Adipose tissue (tissue), 3 donors: ENCODE results near the gene BCL10. TPM values are rescaled to one million over a fixed set of nuclear protein-coding genes. Genes with fewer than 3 reads are reported as not detected.
A peak's percentile ranks its signal among the peaks of the same experiment; 100 is the strongest.

Experiments
- H3K27ac ChIP-seq: one replicate; pipeline ENCODE4 v1.5.1; 2013; ENCODE audit warnings: low read depth, low read length
- WGBS, 3 donors: extraction: QIAGEN DNeasy Blood & Tissue Kit; methylation state at CpG; one replicate each; pipeline ENCODE4 v1.1.7; 2013; 5-methylcytosine and 5-hydroxymethylcytosine counted together
- polyA plus RNA-seq, 3 donors: library from polyadenylated mRNA; stranded (reverse); fragments of 200-250 nt; gene quantifications; one replicate each; pipeline ENCODE4 v1.2.3, GENCODE V29; 2013
- donor health status: healthy with polysubstance abuse.
- donor health status: Bipolar disorder and iron deficiency.
- donor health status: healthy.

The BCL10 gene
- polyA plus RNA-seq, result 10 to 100 TPM in 1 of 3 donors, 1 to 10 TPM in 2; 4.1 to 10.7 (median 7.9) TPM

DNA sequence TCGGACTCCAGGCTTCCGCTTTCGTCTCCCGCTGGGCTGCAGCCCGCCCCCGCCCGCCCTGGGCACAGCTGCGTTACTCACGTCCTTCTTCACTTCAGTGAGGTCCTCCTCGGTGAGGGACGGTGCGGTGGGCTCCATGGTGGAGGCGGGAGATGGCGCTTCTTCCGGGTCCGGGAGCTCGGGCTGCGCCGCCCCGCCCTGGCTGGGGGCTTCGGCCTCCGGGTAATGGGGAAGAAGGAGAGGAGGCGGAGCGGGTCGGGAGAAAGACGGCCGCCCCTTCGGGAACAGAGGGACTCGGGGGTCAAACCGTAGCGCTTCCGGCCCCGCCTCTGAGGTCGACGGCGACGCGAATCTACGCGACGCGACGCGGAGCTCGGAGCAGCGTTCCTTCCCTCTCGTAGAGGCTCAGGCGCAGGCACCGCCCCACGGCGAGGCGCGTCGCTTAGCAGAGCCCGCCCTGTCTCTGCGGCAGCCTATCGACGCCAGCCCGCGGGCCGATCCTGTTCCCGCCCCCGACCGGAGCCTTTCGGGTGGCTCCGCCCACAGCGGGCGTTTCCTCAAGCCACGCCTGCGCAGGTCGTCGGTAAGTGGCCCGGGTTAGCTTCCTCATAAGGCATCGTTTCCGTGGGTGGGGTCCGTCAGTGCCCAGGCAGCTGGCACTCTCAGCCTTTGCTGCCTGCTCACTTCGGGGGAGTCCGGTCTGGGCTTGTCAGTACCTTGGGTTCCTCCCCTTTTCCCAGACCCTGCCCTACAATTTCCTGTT is at the start of gene BCL10:
BCL10 (minus strand) TSS at position 418 of the 763 bp plus-strand sequence; CDS start at position 138, 280 bp downstream.
- 0% methylated on average over 65 to 78 of the region's 78 CpGs for WGBS, 3 donors
- peak within 1 kb of the TSS; percentile 80 for H3K27ac ChIP-seq

DNA sequence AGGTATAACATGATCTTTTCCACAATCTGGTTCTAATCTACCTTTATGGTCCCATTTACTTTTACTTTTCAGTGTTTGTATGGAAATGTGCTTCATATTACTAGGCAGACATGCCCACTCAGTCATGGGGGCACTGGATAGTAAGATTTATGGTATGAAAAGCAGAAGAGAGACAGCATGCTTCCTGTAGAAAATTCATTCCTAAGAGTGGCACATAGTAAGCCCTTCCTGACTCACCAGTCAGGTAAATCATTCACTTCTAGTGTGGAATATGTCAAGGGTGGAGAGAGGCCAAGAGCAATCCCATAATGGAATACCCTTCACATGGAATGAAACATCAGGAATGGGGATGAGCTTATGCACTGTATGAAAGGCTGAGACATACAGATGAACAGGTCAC is 49.5 kb upstream of the BCL10 start:
- no peak overlapping the region for H3K27ac ChIP-seq

DNA sequence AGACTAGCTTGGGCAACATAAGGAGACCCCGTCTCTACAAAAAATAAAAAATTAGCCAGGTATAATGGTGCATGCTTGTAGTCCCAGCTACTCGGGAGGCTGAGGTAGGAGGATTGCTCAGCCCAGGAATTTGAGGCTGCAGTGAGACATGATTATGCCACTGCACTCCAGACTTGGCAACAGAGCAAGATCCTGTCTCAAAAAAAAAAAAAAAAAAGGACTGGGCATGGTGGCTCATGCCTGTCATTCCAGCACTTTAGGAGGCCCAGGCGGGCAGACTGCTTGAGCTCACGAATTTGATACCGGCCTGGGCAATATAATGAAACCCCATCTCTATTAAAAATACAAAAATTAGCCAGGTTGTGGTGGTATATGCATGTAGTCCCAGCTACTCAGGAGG is 47.3 kb upstream of the BCL10 start:
- 89 to 98% (median 96%) methylated on average over 5 of the region's 5 CpGs for WGBS, 3 donors
- H3K27ac ChIP-seq, result no peak overlapping the region

- H3K27ac ChIP-seq, result no peak overlapping the region
- WGBS, 3 donors, result 76 to 83% (median 82%) methylated on average over 2 of the region's 2 CpGs
Observed at GRCh38 chr1:85322655-85323054, 46.2 kb upstream of the BCL10 start.

DNA sequence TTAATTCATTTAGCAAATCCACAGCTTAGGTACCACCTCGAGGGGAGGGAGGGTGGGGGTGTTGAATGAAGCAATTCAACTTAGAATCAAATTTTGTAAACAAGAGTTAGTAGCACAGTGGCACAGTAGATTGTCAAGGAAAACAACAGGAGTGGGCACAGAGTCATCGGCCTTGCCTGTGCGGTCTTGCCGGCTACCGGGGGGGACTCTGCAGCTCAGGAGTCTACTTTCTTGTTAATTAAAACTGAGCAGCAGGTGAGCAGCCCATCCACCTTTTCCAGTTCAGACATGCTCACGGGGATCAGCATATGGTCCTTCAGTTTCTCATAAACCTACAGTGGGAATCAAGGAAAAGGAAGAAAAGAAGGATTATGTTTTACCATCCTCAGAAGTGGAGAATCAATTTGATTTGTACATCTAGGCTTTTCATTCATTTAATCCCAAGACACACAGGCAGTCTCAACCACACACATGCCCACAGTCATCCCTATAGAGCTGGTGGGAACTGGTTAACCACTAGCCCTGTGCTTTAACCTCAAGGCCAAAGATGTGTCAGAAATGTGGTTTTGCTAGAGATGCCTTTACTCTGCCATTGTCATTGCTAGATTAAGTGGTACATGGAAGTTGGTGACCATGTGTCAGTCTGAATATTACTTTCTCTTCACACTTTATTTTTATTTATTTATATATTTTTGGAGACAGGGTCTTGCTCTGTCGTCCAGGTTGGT is 45.0 kb upstream of the BCL10 start:
- no peak overlapping the region for H3K27ac ChIP-seq
- 82 to 89% (median 88%) methylated on average over 7 of the region's 7 CpGs for WGBS, 3 donors

DNA sequence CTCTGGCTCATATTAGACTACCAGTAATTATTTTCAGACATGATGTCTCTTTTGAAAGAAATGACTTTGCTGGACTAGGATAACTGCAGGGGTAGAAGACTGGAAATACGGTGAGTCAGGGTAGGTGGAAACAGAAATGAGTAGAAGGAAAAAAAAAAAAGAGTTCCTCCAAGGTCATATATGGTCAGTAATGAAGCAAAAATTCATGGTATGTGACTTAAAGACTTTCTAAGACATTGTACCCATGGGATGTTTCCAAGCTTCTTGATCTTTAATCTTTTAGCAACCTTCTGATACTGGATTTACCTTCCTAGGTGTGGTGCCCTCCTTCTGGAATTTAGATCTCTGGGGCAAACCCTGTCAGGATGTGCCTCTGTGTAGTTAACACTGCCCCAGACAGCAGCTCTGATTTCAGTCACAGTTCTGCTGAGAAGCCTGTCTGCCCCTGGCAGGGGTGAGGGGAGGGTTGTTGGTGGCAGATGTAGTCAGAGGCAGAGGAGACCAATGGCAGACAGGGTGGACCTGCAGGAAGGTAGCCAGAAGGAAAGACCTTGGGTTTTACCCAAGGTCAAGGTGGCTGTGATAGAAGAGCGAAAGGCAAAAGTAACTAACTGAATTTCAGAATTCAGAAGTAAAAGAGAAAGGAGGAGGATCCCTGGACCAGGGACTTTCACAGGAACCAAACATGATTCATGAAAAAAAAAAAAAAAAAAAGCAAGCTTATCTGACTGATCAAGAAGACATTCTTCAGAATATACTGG is 44.1 kb upstream of the BCL10 start:
- H3K27ac ChIP-seq, result no peak overlapping the region
- WGBS, 3 donors, result 67 to 86% (median 76%) methylated on average over 2 of the region's 2 CpGs

DNA sequence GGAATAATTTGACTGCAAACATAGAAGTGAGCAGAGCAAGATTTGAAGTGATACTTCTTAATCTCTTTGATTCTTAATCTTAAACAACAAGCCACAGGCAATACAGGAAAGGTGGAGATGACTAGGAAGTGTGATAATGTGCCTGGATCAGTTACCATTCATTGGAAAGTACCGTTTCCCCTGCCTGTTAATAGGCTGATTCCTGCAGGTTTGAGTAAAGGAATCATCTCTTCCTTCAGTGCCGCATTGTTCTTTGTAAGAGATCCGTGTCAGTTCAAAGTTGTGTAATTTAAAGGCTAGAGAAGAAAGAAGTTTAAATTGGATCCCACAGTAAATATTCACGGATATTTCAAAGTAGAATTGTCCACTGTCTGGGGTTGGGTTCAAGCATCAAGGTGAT is 43.5 kb upstream of the BCL10 start:
- 51 to 82% (median 63%) methylated on average over 4 of the region's 4 CpGs for WGBS, 3 donors
- no peak overlapping the region for H3K27ac ChIP-seq

DNA sequence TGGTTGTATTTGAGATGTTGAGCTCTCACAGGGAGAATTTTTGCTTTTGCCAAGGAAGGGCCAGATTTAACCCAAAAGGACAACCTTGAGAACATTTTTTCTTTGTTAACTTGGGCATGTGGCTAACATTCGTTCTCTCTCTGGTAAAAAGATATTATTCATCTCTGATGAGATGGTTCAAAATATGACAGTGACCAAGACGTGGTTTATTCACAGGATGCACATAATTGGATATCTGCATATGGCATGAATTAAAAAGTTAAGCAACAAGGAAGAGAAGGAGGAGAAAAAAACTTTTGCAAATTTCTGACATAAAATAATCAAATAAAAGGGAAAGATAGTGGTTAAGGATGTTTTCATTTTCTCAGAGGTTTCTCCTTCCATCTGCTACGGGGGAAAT is 43.1 kb upstream of the BCL10 start:
- 73 to 90% (median 73%) methylated on average over 3 of the region's 3 CpGs for WGBS, 3 donors
- H3K27ac ChIP-seq, result no peak overlapping the region

- 87 to 100% (median 91%) methylated on average over 1 of the region's 1 CpG for WGBS, 3 donors
- no peak overlapping the region for H3K27ac ChIP-seq
Observed at GRCh38 chr1:85318217-85318616, 41.8 kb upstream of the BCL10 start.

GRCh38 chr1:85317560-85317959 is 41.1 kb upstream of the BCL10 start:
- 71 to 81% (median 73%) methylated on average over 5 of the region's 5 CpGs for WGBS, 3 donors
- no peak overlapping the region for H3K27ac ChIP-seq

- H3K27ac ChIP-seq, result no peak overlapping the region
- 92 to 98% (median 95%) methylated on average over 2 of the region's 2 CpGs for WGBS, 3 donors
Observed at GRCh38 chr1:85316321-85316720, 39.9 kb upstream of the BCL10 start.

- H3K27ac ChIP-seq, result no peak overlapping the region
- 75 to 83% (median 79%) methylated on average over 8 of the region's 8 CpGs for WGBS, 3 donors
Observed at GRCh38 chr1:85315789-85316188, 39.4 kb upstream of the BCL10 start.

DNA sequence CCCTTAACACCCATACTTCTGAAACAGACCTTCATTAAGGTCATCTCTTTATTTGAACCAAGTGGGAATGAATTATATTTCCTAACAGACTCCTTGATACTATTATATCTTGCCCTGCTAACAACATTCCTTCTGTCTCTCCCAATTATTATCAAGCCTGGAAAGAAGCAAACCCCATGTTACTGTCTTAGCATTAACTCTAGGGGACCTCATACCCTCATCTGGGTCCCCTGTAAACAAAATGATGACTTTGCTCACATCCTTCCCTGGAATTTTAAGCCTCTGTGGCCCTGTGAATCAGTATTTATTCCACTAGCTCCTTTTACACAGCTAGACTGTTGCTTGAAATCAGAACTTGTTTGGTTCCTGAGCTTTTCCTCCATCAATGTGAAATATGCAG is 38.3 kb upstream of the BCL10 start:
- no peak overlapping the region for H3K27ac ChIP-seq

- WGBS, 3 donors, result 44 to 81% (median 52%) methylated on average over 3 of the region's 3 CpGs
- no peak overlapping the region for H3K27ac ChIP-seq
Observed at GRCh38 chr1:85313888-85314696, 37.7 kb upstream of the BCL10 start.

- 48 to 60% (median 59%) methylated on average over 2 of the region's 2 CpGs for WGBS, 3 donors
- no peak overlapping the region for H3K27ac ChIP-seq
Observed at GRCh38 chr1:85311818-85312217, 35.4 kb upstream of the BCL10 start.

- no peak overlapping the region for H3K27ac ChIP-seq
- 62 to 73% (median 72%) methylated on average over 4 of the region's 4 CpGs for WGBS, 3 donors
Observed at GRCh38 chr1:85308833-85309350, 32.5 kb upstream of the BCL10 start.

- 22 to 25% (median 23%) methylated on average over 27 of the region's 27 CpGs for WGBS, 3 donors
- H3K27ac ChIP-seq, result no peak overlapping the region
Observed at GRCh38 chr1:85307987-85308832, 31.8 kb upstream of the BCL10 start.
